GM23338 (cell line): ENCODE data around the gene PPP2R5C. TPM values are rescaled to one million over a fixed set of nuclear protein-coding genes. Genes with fewer than 3 reads are reported as not detected.
A peak's percentile ranks its signal among the peaks of the same experiment; 100 is the strongest.

Experiments used
- ATAC-seq: fragments of 200-7000 bp; cut with Tn5 transposase; 3 replicates; pipeline ENCODE4 v1.9.1; 2020
- DNase-seq: peaks from one replicate; pipeline ENCODE4 v3.0.0-alpha.2; 2015; ENCODE audit warnings: low spot score
- H2AFZ ChIP-seq: fragments of 200-600 bp; sonication (generic); 2 replicates; pipeline ENCODE4 v1.8.0; 2016; ENCODE audit warnings: antibody characterized with exemption, mild to moderate bottlenecking, moderate library complexity
- H3F3A ChIP-seq: fragments of 200-600 bp; sonication (generic); replicated peaks from 2 replicates; pipeline ENCODE4 v1.8.0; 2017; ENCODE audit warnings: antibody characterized with exemption, mixed run types, low read depth
- H3K27ac ChIP-seq: fragments of 200-600 bp; sonication (generic); 2 replicates; pipeline ENCODE4 v1.6.1; 2016; ENCODE audit warnings: low read depth
- H3K27me3 ChIP-seq: fragments of 200-600 bp; sonication (generic); 2 replicates; pipeline ENCODE4 v1.8.0; 2016; ENCODE audit warnings: mild to moderate bottlenecking, mixed run types, moderate library complexity; ENCODE audit not compliant: insufficient read depth
- H3K36me3 ChIP-seq: fragments of 200-600 bp; sonication (generic); 2 replicates; pipeline ENCODE4 v1.8.0; 2016; ENCODE audit warnings: mild to moderate bottlenecking; ENCODE audit not compliant: insufficient read depth
- H3K4me1 ChIP-seq: fragments of 200-600 bp; sonication (generic); 2 replicates; pipeline ENCODE4 v1.8.0; 2016; ENCODE audit warnings: mild to moderate bottlenecking, moderate library complexity; ENCODE audit not compliant: insufficient read depth
- H3K4me2 ChIP-seq: fragments of 200-600 bp; sonication (generic); 2 replicates; pipeline ENCODE4 v1.7.1; 2017; ENCODE audit warnings: mixed run types
- H3K4me3 ChIP-seq: fragments of 200-600 bp; sonication (generic); 2 replicates; pipeline ENCODE4 v1.6.1; 2016; ENCODE audit warnings: mixed run types
- H3K79me2 ChIP-seq: fragments of 200-600 bp; sonication (generic); replicated peaks from 2 replicates; pipeline ENCODE4 v1.8.0; 2017; ENCODE audit warnings: mild to moderate bottlenecking; ENCODE audit not compliant: insufficient read depth
- H3K9me2 ChIP-seq: fragments of 200-600 bp; sonication (generic); 2 replicates; pipeline ENCODE4 v1.8.0; 2017; ENCODE audit not compliant: insufficient read depth
- H4K20me1 ChIP-seq: fragments of 200-600 bp; sonication (generic); replicated peaks from 2 replicates; pipeline ENCODE4 v1.8.0; 2017; ENCODE audit warnings: mild to moderate bottlenecking; ENCODE audit not compliant: insufficient read depth
- H3K27ac Mint-ChIP-seq: 2 replicates; pipeline ENCODE4 v1.8.0; 2020; ENCODE audit warnings: inconsistent platforms, mild to moderate bottlenecking, moderate library complexity, mixed read lengths
- H3K27me3 Mint-ChIP-seq: 3 replicates; pipeline ENCODE4 v1.8.0; 2022; ENCODE audit warnings: low read depth, mild to moderate bottlenecking, moderate library complexity, mixed read lengths, inconsistent platforms; ENCODE audit not compliant: insufficient read depth, poor library complexity
- H3K36me3 Mint-ChIP-seq: 3 replicates; pipeline ENCODE4 v1.8.0; 2021; ENCODE audit warnings: low read depth, mild to moderate bottlenecking, inconsistent platforms, moderate library complexity, mixed read lengths
- H3K4me1 Mint-ChIP-seq: 3 replicates; pipeline ENCODE4 v1.8.0; 2020; ENCODE audit warnings: mild to moderate bottlenecking, inconsistent platforms, mixed read lengths
- H3K4me3 Mint-ChIP-seq: 3 replicates; pipeline ENCODE4 v1.8.0; 2021; ENCODE audit warnings: moderate library complexity, mild to moderate bottlenecking, inconsistent platforms, mixed read lengths
- H3K9me3 Mint-ChIP-seq: 3 replicates; pipeline ENCODE4 v1.8.0; 2020; ENCODE audit warnings: moderate library complexity, mild to moderate bottlenecking, inconsistent platforms, mixed read lengths
- CREB1 ChIP-seq: fragments of 250-450 bp; sonication (Bioruptor Pico); IDR thresholded peaks from 2 replicates; pipeline ENCODE4 v1.5.0; 2020; ENCODE audit warnings: low read depth, mild to moderate bottlenecking, moderate library complexity
- EZH2 ChIP-seq: fragments of 200-600 bp; sonication (generic); IDR thresholded peaks from one replicate; pipeline ENCODE4 v1.8.0; 2017; ENCODE audit warnings: antibody characterized with exemption, mild to moderate bottlenecking, low read depth; ENCODE audit not compliant: unreplicated experiment
- EZH2phosphoT487 ChIP-seq: fragments of 200-600 bp; sonication (generic); IDR thresholded peaks from one replicate; pipeline ENCODE4 v1.8.1; 2018; ENCODE audit warnings: antibody characterized with exemption; ENCODE audit not compliant: unreplicated experiment
- JUNB ChIP-seq: IDR thresholded peaks from one replicate; pipeline ENCODE4 v1.6.1; 2016; ENCODE audit warnings: antibody characterized with exemption; ENCODE audit not compliant: unreplicated experiment
- NANOG ChIP-seq: IDR thresholded peaks from 2 replicates; pipeline ENCODE4 v1.6.1; 2016; ENCODE audit warnings: antibody characterized with exemption, borderline replicate concordance
- POLR2AphosphoS5 ChIP-seq: IDR thresholded peaks from 2 replicates; pipeline ENCODE4 v1.6.1; 2016; ENCODE audit warnings: antibody characterized with exemption, low read depth
- STAT1 ChIP-seq: IDR thresholded peaks from one replicate; pipeline ENCODE4 v1.6.1; 2016; ENCODE audit warnings: antibody characterized with exemption; ENCODE audit not compliant: unreplicated experiment
- ZNF114 ChIP-seq: fragments of 250-450 bp; sonication (Bioruptor Pico); IDR thresholded peaks from 2 replicates; pipeline ENCODE4 v1.5.0; 2020; ENCODE audit warnings: mild to moderate bottlenecking, moderate library complexity
- ZNF331 ChIP-seq: fragments of 250-450 bp; sonication (Bioruptor Pico); IDR thresholded peaks from 2 replicates; pipeline ENCODE4 v1.5.0; 2020; ENCODE audit warnings: low read depth, mild to moderate bottlenecking, moderate library complexity
- polyA plus RNA-seq: library from polyadenylated mRNA; unstranded; fragments of >200 nt; fragmentation: Nextera tagmentation; extraction: Ambion mirVana; gene quantifications from 2 replicates; pipeline ENCODE4 v1.2.1, GENCODE V29; 2016
- total RNA-seq: library from RNA; depleted of rRNA; stranded (reverse); fragments of >200 nt; shearing (Covaris generic); gene quantifications from 2 replicates; pipeline ENCODE4 v1.2.3, GENCODE V29; 2014
- TF ChIP-seq, protein P1 (sequence below): IDR thresholded peaks from 2 replicates; pipeline ENCODE4 v1.6.1; 2016; ENCODE audit warnings: antibody characterized with exemption
- TF ChIP-seq, protein P2 (sequence below), 2 experiments: fragments of 200-600 bp in 1 of 2; sonication (generic) in 1 of 2; conservative IDR thresholded peaks; 2 replicates each; pipeline versions ENCODE4 v1.5.1 to v1.6.1; 2016 to 2017; ENCODE audit warnings: antibody characterized with exemption in 2 of 2, low read depth in 2 of 2, mild to moderate bottlenecking in 2 of 2, moderate library complexity in 1 of 2
- TF ChIP-seq, protein P3 (sequence below): IDR thresholded peaks from one replicate; pipeline ENCODE4 v1.6.1; 2018; ENCODE audit warnings: antibody characterized with exemption; ENCODE audit not compliant: unreplicated experiment
- TF ChIP-seq, protein P4 (sequence below): fragments of 250-450 bp; sonication (Bioruptor Pico); IDR thresholded peaks from 2 replicates; pipeline ENCODE4 v1.5.0; 2020; ENCODE audit warnings: mild to moderate bottlenecking, moderate library complexity

PPP2R5C gene
- total and polyA plus RNA-seq, 2 experiments from 2014 or later, result 75.4 to 79.7 TPM

DNA sequence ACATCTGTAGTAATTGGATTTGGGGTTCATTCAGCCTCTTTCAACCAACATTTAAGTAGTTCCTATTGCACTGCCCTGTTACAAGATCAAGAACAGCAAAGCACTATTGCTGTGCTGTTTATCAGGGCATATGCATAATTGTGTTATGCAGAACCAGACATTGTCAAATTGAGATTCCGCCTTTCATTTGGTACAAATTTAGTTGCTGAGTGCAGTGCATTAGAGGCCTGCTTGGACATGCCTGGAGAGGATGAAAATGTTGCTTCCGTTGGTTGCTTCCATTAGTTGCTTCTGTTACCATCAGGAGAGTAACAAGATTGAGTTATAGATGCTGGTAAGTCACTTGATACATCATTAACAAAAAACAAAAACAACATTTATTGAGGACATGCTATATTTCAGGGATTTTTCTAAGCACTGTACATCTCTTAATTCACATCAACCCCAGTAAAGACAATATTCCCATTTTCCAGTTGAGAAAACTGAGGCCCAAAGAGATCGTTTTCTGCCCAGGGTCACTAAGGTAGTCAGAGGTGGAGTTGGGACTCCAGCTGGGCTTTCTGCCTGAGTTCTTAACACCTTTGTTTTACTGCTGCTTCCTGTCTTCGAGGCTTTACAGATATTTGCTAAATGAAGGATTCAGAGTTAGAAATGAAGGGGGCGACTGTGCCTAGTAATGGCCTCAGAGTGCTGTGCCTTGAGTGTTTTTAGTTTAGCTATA, 79.3 kb downstream of the PPP2R5C start:
- peaks cover 55% of the 10 kb centered on the region for H3K79me2 ChIP-seq
- peaks cover 6% of the 10 kb centered on the region for H3K27me3 Mint-ChIP-seq
- peaks cover 42% of the 10 kb centered on the region for H4K20me1 ChIP-seq

More for the DNA sequence above, 79.3 kb downstream of the PPP2R5C start:
- Mint-ChIP-seq H3K4me1 (peaks cover 30% of the 10 kb centered on the region), H3K4me3 (no peak overlapping the region), H3K36me3 (no peaks in the 10 kb centered on the region), H3K9me3 (no peaks in the 10 kb centered on the region), H3K27ac (no peak overlapping the region)
- H3F3A ChIP-seq, result no peaks in the 10 kb centered on the region
- H3K4me2 ChIP-seq, result no peak overlapping the region
- ATAC-seq (no peak), DNase-seq (peak; percentile 43)
- TF ChIP-seq ZNF114 (CRISPR knock-in tag) (no peak), NANOG (no peak), POLR2AphosphoS5 (no peak), EZH2phosphoT487 (no peak), CREB1 (no peak), ZNF331 (CRISPR knock-in tag) (no peak), STAT1 (no peak), JUNB (no peak), EZH2 (no peak)
- TF ChIP-seq, protein P1, sequence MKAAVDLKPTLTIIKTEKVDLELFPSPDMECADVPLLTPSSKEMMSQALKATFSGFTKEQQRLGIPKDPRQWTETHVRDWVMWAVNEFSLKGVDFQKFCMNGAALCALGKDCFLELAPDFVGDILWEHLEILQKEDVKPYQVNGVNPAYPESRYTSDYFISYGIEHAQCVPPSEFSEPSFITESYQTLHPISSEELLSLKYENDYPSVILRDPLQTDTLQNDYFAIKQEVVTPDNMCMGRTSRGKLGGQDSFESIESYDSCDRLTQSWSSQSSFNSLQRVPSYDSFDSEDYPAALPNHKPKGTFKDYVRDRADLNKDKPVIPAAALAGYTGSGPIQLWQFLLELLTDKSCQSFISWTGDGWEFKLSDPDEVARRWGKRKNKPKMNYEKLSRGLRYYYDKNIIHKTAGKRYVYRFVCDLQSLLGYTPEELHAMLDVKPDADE, result no peak
- TF ChIP-seq, protein P2, sequence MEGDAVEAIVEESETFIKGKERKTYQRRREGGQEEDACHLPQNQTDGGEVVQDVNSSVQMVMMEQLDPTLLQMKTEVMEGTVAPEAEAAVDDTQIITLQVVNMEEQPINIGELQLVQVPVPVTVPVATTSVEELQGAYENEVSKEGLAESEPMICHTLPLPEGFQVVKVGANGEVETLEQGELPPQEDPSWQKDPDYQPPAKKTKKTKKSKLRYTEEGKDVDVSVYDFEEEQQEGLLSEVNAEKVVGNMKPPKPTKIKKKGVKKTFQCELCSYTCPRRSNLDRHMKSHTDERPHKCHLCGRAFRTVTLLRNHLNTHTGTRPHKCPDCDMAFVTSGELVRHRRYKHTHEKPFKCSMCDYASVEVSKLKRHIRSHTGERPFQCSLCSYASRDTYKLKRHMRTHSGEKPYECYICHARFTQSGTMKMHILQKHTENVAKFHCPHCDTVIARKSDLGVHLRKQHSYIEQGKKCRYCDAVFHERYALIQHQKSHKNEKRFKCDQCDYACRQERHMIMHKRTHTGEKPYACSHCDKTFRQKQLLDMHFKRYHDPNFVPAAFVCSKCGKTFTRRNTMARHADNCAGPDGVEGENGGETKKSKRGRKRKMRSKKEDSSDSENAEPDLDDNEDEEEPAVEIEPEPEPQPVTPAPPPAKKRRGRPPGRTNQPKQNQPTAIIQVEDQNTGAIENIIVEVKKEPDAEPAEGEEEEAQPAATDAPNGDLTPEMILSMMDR (conservative IDR thresholded peaks at IDR 0.05; ENCODE audit: low read depth in 2 of 2), result no peak
- TF ChIP-seq, protein P3, sequence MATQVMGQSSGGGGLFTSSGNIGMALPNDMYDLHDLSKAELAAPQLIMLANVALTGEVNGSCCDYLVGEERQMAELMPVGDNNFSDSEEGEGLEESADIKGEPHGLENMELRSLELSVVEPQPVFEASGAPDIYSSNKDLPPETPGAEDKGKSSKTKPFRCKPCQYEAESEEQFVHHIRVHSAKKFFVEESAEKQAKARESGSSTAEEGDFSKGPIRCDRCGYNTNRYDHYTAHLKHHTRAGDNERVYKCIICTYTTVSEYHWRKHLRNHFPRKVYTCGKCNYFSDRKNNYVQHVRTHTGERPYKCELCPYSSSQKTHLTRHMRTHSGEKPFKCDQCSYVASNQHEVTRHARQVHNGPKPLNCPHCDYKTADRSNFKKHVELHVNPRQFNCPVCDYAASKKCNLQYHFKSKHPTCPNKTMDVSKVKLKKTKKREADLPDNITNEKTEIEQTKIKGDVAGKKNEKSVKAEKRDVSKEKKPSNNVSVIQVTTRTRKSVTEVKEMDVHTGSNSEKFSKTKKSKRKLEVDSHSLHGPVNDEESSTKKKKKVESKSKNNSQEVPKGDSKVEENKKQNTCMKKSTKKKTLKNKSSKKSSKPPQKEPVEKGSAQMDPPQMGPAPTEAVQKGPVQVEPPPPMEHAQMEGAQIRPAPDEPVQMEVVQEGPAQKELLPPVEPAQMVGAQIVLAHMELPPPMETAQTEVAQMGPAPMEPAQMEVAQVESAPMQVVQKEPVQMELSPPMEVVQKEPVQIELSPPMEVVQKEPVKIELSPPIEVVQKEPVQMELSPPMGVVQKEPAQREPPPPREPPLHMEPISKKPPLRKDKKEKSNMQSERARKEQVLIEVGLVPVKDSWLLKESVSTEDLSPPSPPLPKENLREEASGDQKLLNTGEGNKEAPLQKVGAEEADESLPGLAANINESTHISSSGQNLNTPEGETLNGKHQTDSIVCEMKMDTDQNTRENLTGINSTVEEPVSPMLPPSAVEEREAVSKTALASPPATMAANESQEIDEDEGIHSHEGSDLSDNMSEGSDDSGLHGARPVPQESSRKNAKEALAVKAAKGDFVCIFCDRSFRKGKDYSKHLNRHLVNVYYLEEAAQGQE, result no peak
- TF ChIP-seq, protein P4, sequence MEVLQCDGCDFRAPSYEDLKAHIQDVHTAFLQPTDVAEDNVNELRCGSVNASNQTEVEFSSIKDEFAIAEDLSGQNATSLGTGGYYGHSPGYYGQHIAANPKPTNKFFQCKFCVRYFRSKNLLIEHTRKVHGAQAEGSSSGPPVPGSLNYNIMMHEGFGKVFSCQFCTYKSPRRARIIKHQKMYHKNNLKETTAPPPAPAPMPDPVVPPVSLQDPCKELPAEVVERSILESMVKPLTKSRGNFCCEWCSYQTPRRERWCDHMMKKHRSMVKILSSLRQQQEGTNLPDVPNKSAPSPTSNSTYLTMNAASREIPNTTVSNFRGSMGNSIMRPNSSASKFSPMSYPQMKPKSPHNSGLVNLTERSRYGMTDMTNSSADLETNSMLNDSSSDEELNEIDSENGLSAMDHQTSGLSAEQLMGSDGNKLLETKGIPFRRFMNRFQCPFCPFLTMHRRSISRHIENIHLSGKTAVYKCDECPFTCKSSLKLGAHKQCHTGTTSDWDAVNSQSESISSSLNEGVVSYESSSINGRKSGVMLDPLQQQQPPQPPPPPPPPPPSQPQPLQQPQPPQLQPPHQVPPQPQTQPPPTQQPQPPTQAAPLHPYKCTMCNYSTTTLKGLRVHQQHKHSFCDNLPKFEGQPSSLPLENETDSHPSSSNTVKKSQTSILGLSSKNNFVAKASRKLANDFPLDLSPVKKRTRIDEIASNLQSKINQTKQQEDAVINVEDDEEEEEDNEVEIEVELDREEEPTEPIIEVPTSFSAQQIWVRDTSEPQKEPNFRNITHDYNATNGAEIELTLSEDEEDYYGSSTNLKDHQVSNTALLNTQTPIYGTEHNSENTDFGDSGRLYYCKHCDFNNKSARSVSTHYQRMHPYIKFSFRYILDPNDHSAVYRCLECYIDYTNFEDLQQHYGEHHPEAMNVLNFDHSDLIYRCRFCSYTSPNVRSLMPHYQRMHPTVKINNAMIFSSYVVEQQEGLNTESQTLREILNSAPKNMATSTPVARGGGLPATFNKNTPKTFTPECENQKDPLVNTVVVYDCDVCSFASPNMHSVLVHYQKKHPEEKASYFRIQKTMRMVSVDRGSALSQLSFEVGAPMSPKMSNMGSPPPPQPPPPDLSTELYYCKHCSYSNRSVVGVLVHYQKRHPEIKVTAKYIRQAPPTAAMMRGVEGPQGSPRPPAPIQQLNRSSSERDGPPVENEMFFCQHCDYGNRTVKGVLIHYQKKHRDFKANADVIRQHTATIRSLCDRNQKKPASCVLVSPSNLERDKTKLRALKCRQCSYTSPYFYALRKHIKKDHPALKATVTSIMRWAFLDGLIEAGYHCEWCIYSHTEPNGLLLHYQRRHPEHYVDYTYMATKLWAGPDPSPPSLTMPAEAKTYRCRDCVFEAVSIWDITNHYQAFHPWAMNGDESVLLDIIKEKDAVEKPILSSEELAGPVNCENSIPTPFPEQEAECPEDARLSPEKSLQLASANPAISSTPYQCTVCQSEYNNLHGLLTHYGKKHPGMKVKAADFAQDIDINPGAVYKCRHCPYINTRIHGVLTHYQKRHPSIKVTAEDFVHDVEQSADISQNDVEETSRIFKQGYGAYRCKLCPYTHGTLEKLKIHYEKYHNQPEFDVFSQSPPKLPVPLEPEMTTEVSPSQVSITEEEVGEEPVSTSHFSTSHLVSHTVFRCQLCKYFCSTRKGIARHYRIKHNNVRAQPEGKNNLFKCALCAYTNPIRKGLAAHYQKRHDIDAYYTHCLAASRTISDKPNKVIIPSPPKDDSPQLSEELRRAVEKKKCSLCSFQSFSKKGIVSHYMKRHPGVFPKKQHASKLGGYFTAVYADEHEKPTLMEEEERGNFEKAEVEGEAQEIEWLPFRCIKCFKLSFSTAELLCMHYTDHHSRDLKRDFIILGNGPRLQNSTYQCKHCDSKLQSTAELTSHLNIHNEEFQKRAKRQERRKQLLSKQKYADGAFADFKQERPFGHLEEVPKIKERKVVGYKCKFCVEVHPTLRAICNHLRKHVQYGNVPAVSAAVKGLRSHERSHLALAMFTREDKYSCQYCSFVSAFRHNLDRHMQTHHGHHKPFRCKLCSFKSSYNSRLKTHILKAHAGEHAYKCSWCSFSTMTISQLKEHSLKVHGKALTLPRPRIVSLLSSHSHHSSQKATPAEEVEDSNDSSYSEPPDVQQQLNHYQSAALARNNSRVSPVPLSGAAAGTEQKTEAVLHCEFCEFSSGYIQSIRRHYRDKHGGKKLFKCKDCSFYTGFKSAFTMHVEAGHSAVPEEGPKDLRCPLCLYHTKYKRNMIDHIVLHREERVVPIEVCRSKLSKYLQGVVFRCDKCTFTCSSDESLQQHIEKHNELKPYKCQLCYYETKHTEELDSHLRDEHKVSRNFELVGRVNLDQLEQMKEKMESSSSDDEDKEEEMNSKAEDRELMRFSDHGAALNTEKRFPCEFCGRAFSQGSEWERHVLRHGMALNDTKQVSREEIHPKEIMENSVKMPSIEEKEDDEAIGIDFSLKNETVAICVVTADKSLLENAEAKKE (CRISPR knock-in tag), result no peak
- H3K36me3 ChIP-seq, result no peaks in the 10 kb centered on the region
- no peak overlapping the region for H3K27ac ChIP-seq
- H3K9me2 ChIP-seq, result no peaks in the 10 kb centered on the region
- H3K4me3 ChIP-seq, result no peak overlapping the region
- peaks cover 5% of the 10 kb centered on the region; the same call in 1 of the 2 replicates for H3K4me1 ChIP-seq
- H2AFZ ChIP-seq, result no peak overlapping the region
- H3K27me3 ChIP-seq, result no peaks in the 10 kb centered on the region
